ENCODE results near the gene NBPF1. TPM values are rescaled to one million over a fixed set of nuclear protein-coding genes. Genes with fewer than 3 reads are reported as not detected.
A peak's percentile ranks its signal among the peaks of the same experiment; 100 is the strongest.
"Not testable (repeated sequence)": the region's sequence is repeated elsewhere in the genome, so short reads cannot be mapped to it uniquely, and the experiment has no call there.

Gene NBPF1
- total and polyA plus RNA-seq, 2 donors from 2014 or later: 8.0 to 56.3 TPM

DNA sequence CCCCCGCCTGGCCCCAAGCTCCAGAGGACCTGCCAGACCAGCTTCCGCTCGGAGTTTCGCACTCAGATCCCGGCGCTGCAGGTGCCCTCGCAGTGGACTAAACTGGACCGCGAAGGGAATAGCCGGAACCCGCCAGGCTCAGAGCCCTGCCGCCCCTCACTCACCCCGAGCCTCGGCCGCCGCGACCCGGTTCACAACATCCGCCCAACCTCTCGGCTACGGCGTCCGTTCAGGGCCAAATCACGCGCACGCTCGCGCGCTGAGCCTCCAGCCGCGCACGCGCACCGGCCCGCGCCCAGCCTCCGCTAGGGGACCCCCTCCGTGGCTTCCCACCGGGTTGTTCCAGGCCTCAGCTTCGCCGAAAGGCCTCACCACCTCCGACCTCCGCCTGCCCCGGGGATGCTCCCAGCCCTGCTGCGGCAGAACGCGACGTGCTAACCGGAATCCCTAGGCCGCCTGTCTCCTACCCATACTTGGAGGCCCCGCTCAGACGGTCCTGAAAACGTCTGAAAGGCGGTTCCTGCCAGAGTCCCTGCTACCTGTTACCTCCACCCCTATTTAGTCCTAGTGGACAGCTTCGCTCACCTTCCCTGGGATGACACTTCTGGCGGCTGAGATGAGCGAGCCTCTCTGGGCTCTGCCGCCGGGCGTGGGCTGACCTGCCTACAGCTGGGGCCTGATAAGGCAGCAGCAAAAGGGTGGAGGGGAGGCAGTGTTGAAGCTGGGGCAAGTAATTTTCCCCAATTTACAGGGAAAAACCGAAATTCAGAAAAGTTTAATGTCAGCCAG is 31.3 kb upstream of the NBPF1 start:
- TF ChIP-seq, protein P1, sequence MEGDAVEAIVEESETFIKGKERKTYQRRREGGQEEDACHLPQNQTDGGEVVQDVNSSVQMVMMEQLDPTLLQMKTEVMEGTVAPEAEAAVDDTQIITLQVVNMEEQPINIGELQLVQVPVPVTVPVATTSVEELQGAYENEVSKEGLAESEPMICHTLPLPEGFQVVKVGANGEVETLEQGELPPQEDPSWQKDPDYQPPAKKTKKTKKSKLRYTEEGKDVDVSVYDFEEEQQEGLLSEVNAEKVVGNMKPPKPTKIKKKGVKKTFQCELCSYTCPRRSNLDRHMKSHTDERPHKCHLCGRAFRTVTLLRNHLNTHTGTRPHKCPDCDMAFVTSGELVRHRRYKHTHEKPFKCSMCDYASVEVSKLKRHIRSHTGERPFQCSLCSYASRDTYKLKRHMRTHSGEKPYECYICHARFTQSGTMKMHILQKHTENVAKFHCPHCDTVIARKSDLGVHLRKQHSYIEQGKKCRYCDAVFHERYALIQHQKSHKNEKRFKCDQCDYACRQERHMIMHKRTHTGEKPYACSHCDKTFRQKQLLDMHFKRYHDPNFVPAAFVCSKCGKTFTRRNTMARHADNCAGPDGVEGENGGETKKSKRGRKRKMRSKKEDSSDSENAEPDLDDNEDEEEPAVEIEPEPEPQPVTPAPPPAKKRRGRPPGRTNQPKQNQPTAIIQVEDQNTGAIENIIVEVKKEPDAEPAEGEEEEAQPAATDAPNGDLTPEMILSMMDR (IDR thresholded peaks at IDR 0.05; ENCODE audit: borderline replicate concordance, extremely low read depth, insufficient read depth): peak; percentile 45
- intact Hi-C loops (cut with DNase I); FAIRE-seq; H3K27me3 ChIP-seq (ENCODE audit: control insufficient read depth, insufficient read depth, low read length); H3K36me3 ChIP-seq (ENCODE audit: control insufficient read depth in 2 of 3, insufficient read depth in 3 of 3, low read length in 3 of 3); H3K9me3 ChIP-seq (ENCODE audit: control insufficient read depth in 2 of 3, insufficient read depth in 1 of 3, low read length in 3 of 3): not testable (repeated sequence)
- peak overlapping the region; percentile 79 to 86 for H3K27ac ChIP-seq (ENCODE audit: low read depth in 2 of 2, low read length in 2 of 2)
- DNase-seq: peak; percentile 99 to 100 (median 100)
- H3K4me3 ChIP-seq (ENCODE audit: low read length in 3 of 3): peak overlapping the region; percentile 84 to 97 (median 90)
- peaks cover 0 to 27% (median 21%) of the 10 kb centered on the region in 3 donors for H3K4me1 ChIP-seq (ENCODE audit: control insufficient read depth in 2 of 3, insufficient read depth in 2 of 3, low read depth in 1 of 3, low read length in 3 of 3)
- peak overlapping the region; percentile 76 to 100 (median 91) for H3K9ac ChIP-seq (ENCODE audit: low read length in 3 of 3)

DNA sequence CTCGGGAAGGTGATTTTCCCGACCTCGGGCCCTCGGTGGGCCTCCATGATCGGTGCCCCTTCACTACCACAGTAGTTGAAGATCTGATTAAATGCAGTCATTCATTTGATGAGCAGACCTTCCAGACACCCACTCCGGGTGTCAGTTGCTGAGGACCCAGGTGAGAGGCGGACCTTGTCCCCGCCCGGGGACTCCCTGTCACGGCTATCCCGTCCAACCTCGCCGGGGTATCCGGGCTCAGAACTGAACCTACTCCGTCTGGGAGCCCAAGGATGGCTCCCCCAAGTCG is 30.8 kb upstream of the NBPF1 start:
- H3K27ac ChIP-seq (ENCODE audit: low read depth in 2 of 2, low read length in 2 of 2): peak overlapping the region; percentile 79 to 86
- no peaks in the 10 kb centered on the region for H3K27me3 ChIP-seq (ENCODE audit: control insufficient read depth, insufficient read depth, low read length)
- FAIRE-seq: no peak
- no peaks in the 10 kb centered on the region for H3K36me3 ChIP-seq (ENCODE audit: control insufficient read depth in 2 of 3, insufficient read depth in 3 of 3, low read length in 3 of 3)
- H3K4me3 ChIP-seq (ENCODE audit: low read length in 3 of 3): peak overlapping the region; percentile 84 to 97 (median 90)
- TF ChIP-seq, protein P1 (IDR thresholded peaks at IDR 0.05; ENCODE audit: borderline replicate concordance, extremely low read depth, insufficient read depth): no peak
- peak overlapping the region; percentile 76 to 100 (median 91) for H3K9ac ChIP-seq (ENCODE audit: low read length in 3 of 3)
- intact Hi-C loops (cut with DNase I): no loop called here
- no peaks in the 10 kb centered on the region for H3K9me3 ChIP-seq (ENCODE audit: control insufficient read depth in 2 of 3, insufficient read depth in 1 of 3, low read length in 3 of 3)
- H3K4me1 ChIP-seq (ENCODE audit: control insufficient read depth in 2 of 3, insufficient read depth in 2 of 3, low read depth in 1 of 3, low read length in 3 of 3): peaks cover 0 to 27% (median 21%) of the 10 kb centered on the region in 3 donors
- DNase-seq: no peak

DNA sequence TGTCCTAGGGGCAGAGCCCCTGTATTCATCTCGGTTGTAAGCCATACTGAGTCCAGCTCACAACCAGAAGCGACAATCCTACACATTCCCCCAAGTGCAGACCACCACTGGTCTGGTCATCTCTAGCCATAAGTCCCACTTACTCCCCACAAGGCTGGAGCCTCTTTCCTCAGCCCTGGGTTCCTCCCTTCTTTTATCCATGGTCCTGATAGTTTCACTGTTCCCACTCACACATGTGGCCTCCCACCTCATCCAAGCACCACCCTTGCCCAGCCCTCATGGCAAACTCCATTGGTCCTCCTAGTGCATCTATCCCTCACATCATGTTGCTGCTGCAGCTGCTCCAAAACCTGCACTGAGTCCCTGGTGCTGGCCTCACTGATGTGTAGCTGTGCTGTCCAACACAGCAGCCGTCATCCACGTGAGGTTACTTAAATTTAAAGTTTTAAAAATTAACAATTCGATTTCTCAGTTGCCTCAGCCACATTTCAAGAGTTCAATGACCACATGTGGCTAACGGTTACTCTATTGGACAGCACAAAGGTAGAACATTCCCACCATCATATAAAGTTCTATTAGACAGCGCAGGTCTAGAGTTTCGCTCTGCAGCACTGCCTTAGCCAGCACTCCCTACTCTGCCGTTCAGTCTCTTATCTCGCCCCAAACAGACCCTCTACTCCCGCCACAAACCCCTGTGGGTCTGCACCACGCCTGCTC is 30.3 kb upstream of the NBPF1 start:
- H3K27me3 ChIP-seq (ENCODE audit: control insufficient read depth, insufficient read depth, low read length); H3K36me3 ChIP-seq (ENCODE audit: control insufficient read depth in 2 of 3, insufficient read depth in 3 of 3, low read length in 3 of 3); H3K9me3 ChIP-seq (ENCODE audit: control insufficient read depth in 2 of 3, insufficient read depth in 1 of 3, low read length in 3 of 3); FAIRE-seq; intact Hi-C loops (cut with DNase I): not testable (repeated sequence)
- H3K4me3 ChIP-seq (ENCODE audit: low read length in 3 of 3): peak overlapping the region; percentile 84 to 97 (median 90)
- peak overlapping the region in 1 of 2 donors; percentile 79 for H3K27ac ChIP-seq (ENCODE audit: low read depth in 2 of 2, low read length in 2 of 2)
- peak overlapping the region; percentile 76 to 100 (median 91) for H3K9ac ChIP-seq (ENCODE audit: low read length in 3 of 3)
- DNase-seq: peak in 3 of 5 donors; percentile 52 to 76 (median 69)
- peaks cover 0 to 27% (median 21%) of the 10 kb centered on the region in 3 donors for H3K4me1 ChIP-seq (ENCODE audit: control insufficient read depth in 2 of 3, insufficient read depth in 2 of 3, low read depth in 1 of 3, low read length in 3 of 3)

DNA sequence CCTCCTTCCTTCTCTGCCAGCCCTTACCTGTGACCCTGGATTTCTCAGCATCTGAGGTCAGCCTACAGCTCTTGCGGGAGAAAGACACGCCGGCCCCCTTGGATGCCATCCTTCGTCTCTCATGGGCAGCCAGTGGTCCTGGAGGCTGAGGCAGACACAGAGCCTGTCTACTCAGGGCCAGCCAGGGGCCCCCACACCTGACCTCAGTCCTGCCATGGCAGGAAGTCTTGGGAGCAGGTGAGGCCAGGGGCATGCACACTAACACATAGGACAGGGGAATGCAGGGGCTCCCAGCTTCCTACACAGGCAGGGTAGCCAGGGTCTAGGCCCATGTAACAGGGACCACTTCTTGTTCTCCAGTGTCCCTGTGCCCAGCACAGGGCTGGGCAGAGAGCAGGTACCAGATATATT is 29.6 kb upstream of the NBPF1 start:
- FAIRE-seq; intact Hi-C loops (cut with DNase I); H3K9me3 ChIP-seq (ENCODE audit: control insufficient read depth in 2 of 3, insufficient read depth in 1 of 3, low read length in 3 of 3); H3K36me3 ChIP-seq (ENCODE audit: control insufficient read depth in 2 of 3, insufficient read depth in 3 of 3, low read length in 3 of 3); H3K9ac ChIP-seq (ENCODE audit: low read length in 3 of 3); H3K27me3 ChIP-seq (ENCODE audit: control insufficient read depth, insufficient read depth, low read length); H3K27ac ChIP-seq (ENCODE audit: low read depth in 2 of 2, low read length in 2 of 2): not testable (repeated sequence)
- peak overlapping the region in 1 of 3 donors; percentile 90 for H3K4me3 ChIP-seq (ENCODE audit: low read length in 3 of 3)
- H3K4me1 ChIP-seq (ENCODE audit: control insufficient read depth in 2 of 3, insufficient read depth in 2 of 3, low read depth in 1 of 3, low read length in 3 of 3): peaks cover 0 to 27% (median 21%) of the 10 kb centered on the region in 3 donors
- peak in 3 of 5 donors; percentile 18 to 85 (median 79) for DNase-seq

DNA sequence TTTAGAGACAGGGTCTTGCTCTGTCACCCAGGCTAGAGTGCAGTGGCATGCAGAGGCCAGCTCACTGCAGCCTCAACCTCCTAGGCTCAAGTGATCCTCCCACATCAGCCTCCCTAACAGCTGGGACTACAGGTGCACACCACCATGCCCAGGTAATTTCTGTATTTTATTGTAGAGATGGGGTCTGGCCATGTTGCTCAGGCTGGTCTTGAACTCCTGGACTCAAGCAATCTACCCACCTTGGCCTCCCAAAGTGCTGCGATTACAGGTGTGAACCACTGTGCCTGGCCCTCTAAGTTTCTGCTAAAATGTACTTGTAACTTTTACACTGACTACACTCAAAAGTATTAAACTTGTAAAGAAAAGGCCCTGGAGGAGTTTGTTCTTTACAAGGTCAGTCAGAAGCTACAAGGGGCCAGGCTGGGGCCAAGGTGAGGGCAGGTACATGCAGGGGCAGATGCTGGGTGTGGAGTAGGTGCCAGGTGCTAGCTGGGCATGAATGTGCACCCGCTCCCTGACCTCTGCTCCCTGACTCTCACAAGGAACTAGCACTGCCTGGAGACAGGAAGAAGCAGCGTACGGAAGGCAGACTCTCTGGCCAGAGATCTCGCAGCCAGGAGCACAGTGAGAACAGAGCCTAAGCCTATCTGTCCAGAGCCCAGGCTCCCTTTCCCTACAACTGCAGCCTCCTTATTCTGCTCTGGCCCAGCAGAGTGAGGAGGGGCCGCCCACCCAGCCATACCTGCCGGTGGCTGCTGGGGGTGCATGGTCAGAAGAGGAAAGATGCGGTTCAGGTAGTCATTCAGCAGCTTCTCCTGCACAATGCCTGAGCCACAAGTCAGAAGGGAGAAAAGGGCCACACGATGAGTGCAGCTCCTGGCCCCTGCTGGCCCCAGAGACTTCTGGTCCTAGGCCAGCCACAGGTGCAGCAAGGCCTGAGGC is 28.9 kb upstream of the NBPF1 start:
- H3K27ac ChIP-seq (ENCODE audit: low read depth in 2 of 2, low read length in 2 of 2); intact Hi-C loops (cut with DNase I); H3K36me3 ChIP-seq (ENCODE audit: control insufficient read depth in 2 of 3, insufficient read depth in 3 of 3, low read length in 3 of 3); H3K4me3 ChIP-seq (ENCODE audit: low read length in 3 of 3); H3K27me3 ChIP-seq (ENCODE audit: control insufficient read depth, insufficient read depth, low read length); FAIRE-seq; H3K9me3 ChIP-seq (ENCODE audit: control insufficient read depth in 2 of 3, insufficient read depth in 1 of 3, low read length in 3 of 3); H3K9ac ChIP-seq (ENCODE audit: low read length in 3 of 3): not testable (repeated sequence)
- peaks cover 0 to 27% (median 21%) of the 10 kb centered on the region in 3 donors for H3K4me1 ChIP-seq (ENCODE audit: control insufficient read depth in 2 of 3, insufficient read depth in 2 of 3, low read depth in 1 of 3, low read length in 3 of 3)
- peak in 2 of 5 donors; percentile 65 to 80 for DNase-seq
